ENCODE data around the gene FAM3C. TPM values are rescaled to one million over a fixed set of nuclear protein-coding genes. Genes with fewer than 3 reads are reported as not detected.
A peak's percentile ranks its signal among the peaks of the same experiment; 100 is the strongest.

FAM3C gene
- total RNA-seq, 1 experiment from 2014 or later: 322 TPM

DNA sequence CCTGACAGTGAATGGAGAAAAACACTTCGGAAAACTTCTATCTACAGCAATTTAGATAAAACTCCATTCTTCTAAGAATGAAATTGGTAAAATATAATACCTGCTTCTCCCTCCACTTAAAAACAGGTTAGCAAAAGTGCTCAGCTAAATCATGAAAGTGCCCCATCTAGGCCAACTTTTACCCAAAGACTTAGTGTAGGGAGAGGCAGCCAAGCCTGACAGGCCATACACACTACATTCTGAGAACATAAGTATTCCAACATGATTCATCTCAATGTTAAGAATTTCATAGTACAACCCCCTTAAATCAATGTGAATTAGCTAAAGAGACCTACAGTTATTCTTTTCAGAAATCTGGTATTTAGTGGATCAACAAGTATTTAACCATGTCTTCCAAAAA lies 7.2 kb downstream of the FAM3C start:
- ChIA-PET CTCF (interaction anchor here (2.0 kb wide), 1 partner anchor 8 kb away, joined by 8 read pairs; the partner anchor contains the start of gene FAM3C), POLR2A (no interaction called here), RAD21 (ENCODE audit: low non-redundant PET in 1 of 2, low total read pairs in 2 of 2, uncharacterized antibody in 2 of 2, unreplicated experiment in 2 of 2) (no interaction called here)
- H3K27me3 ChIP-seq (ENCODE audit: insufficient read depth, low read length): no peaks in the 10 kb centered on the region
- H3K27ac ChIP-seq (ENCODE audit: low read depth, low read length): no peak overlapping the region
- no peak for TF ChIP-seq FOSL1 (IDR thresholded peaks at IDR 0.05; ENCODE audit: low read depth)
- TF ChIP-seq, protein P1, sequence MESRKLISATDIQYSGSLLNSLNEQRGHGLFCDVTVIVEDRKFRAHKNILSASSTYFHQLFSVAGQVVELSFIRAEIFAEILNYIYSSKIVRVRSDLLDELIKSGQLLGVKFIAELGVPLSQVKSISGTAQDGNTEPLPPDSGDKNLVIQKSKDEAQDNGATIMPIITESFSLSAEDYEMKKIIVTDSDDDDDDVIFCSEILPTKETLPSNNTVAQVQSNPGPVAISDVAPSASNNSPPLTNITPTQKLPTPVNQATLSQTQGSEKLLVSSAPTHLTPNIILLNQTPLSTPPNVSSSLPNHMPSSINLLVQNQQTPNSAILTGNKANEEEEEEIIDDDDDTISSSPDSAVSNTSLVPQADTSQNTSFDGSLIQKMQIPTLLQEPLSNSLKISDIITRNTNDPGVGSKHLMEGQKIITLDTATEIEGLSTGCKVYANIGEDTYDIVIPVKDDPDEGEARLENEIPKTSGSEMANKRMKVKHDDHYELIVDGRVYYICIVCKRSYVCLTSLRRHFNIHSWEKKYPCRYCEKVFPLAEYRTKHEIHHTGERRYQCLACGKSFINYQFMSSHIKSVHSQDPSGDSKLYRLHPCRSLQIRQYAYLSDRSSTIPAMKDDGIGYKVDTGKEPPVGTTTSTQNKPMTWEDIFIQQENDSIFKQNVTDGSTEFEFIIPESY (IDR thresholded peaks at IDR 0.05; ENCODE audit: extremely low read depth, insufficient replicate concordance, low read length): no peak
- TF ChIP-seq JUND (IDR thresholded peaks at IDR 0.05): no peak
- TF ChIP-seq POLR2AphosphoS5 (IDR thresholded peaks at IDR 0.05; ENCODE audit: low read depth, low read length): no peak; the same call in 1 of the 2 replicates
- no peak for TF ChIP-seq RAD21 (IDR thresholded peaks at IDR 0.05; ENCODE audit: low read depth)
- TF ChIP-seq ZNF274 (IDR thresholded peaks at IDR 0.05; ENCODE audit: low read depth, low read length): no peak
- TF ChIP-seq EZH2 (IDR thresholded peaks at IDR 0.05): no peak
- no peak for TF ChIP-seq YY1 (IDR thresholded peaks at IDR 0.05; ENCODE audit: extremely low read depth, insufficient replicate concordance, low read depth, low read length)
- TF ChIP-seq, protein P2, sequence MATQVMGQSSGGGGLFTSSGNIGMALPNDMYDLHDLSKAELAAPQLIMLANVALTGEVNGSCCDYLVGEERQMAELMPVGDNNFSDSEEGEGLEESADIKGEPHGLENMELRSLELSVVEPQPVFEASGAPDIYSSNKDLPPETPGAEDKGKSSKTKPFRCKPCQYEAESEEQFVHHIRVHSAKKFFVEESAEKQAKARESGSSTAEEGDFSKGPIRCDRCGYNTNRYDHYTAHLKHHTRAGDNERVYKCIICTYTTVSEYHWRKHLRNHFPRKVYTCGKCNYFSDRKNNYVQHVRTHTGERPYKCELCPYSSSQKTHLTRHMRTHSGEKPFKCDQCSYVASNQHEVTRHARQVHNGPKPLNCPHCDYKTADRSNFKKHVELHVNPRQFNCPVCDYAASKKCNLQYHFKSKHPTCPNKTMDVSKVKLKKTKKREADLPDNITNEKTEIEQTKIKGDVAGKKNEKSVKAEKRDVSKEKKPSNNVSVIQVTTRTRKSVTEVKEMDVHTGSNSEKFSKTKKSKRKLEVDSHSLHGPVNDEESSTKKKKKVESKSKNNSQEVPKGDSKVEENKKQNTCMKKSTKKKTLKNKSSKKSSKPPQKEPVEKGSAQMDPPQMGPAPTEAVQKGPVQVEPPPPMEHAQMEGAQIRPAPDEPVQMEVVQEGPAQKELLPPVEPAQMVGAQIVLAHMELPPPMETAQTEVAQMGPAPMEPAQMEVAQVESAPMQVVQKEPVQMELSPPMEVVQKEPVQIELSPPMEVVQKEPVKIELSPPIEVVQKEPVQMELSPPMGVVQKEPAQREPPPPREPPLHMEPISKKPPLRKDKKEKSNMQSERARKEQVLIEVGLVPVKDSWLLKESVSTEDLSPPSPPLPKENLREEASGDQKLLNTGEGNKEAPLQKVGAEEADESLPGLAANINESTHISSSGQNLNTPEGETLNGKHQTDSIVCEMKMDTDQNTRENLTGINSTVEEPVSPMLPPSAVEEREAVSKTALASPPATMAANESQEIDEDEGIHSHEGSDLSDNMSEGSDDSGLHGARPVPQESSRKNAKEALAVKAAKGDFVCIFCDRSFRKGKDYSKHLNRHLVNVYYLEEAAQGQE (IDR thresholded peaks at IDR 0.05; ENCODE audit: low read depth): no peak
- TF ChIP-seq CBX3 (IDR thresholded peaks at IDR 0.05; ENCODE audit: low read depth): no peak
- TF ChIP-seq CEBPB (IDR thresholded peaks at IDR 0.05; ENCODE audit: low read depth): no peak
- no peak for TF ChIP-seq SIN3A (IDR thresholded peaks at IDR 0.05; ENCODE audit: low read depth)
- TF ChIP-seq SRF (IDR thresholded peaks at IDR 0.05; ENCODE audit: low read depth): no peak
- TF ChIP-seq ZFX (IDR thresholded peaks at IDR 0.05): no peak
- TF ChIP-seq POLR2A (IDR thresholded peaks at IDR 0.05; ENCODE audit: borderline replicate concordance, extremely low read depth, insufficient read depth, insufficient read length): no peak
- no peak for TF ChIP-seq EGR1 (IDR thresholded peaks at IDR 0.05; ENCODE audit: low read depth)
- no peak for TF ChIP-seq SP1 (IDR thresholded peaks at IDR 0.05; ENCODE audit: low read depth)
- peak overlapping the region; percentile 29; the same call in 1 of the 2 replicates for H3K4me2 ChIP-seq (ENCODE audit: low read length)
- no TSS peak for BruUV-seq (replicated peaks)
- DNase-seq (ENCODE audit: low read depth, low spot score) (no peak), ATAC-seq (no peak)
- peak overlapping the region; percentile 13; the same call in 1 of the 2 replicates for H3K9ac ChIP-seq (ENCODE audit: low read length)
- H4K20me1 ChIP-seq (ENCODE audit: insufficient read depth): peaks cover 75% of the 10 kb centered on the region
- H3K4me1 ChIP-seq (ENCODE audit: control insufficient read depth in 1 of 2, insufficient read depth in 2 of 2, low read length in 2 of 2): peaks cover 29 to 92% of the 10 kb centered on the region in 2 experiments
- H3K4me3 ChIP-seq (replicated peaks in 1 of 2; ENCODE audit: low read depth in 1 of 2, low read length in 2 of 2): no peak overlapping the region
- intact Hi-C loops (cut with micrococcal nuclease): no loop called here
- no peak overlapping the region for H2AFZ ChIP-seq (ENCODE audit: low read depth, low read length, poor library complexity, severe bottlenecking)
- H3K79me2 ChIP-seq (ENCODE audit: insufficient read depth, low read length): peaks cover 100% of the 10 kb centered on the region
- H3K9me3 ChIP-seq (ENCODE audit: control insufficient read depth in 1 of 2, insufficient read depth in 1 of 2, low read depth in 1 of 2, low read length in 2 of 2): no peaks in the 10 kb centered on the region
- H3K9me2 ChIP-seq (ENCODE audit: insufficient read depth): no peaks in the 10 kb centered on the region
- peaks cover 4 to 40% of the 10 kb centered on the region in 2 experiments; a peak in 2 of 4 replicates for H3K36me3 ChIP-seq (ENCODE audit: control insufficient read depth in 1 of 2, insufficient read depth in 2 of 2, low read length in 2 of 2)
